T47D (cell line): Measurements from ENCODE around the gene BEGAIN.

Experiments
- DNase-seq, 2 experiments: peaks; one replicate each; pipeline versions ENCODE4 v3.0.0 to v3.0.0-alpha.2; 2011 to 2012; ENCODE audit warnings: low read depth in 1 of 2, low spot score in 1 of 2
- JUND ChIP-seq: IDR thresholded peaks from 2 replicates; pipeline ENCODE4 v1.6.1; 2012; ENCODE audit warnings: low read depth
- in situ Hi-C: cut with HindIII; loops from 2 replicates; pipeline ENCODE4 v1.10.0; 2016; ENCODE audit warnings: low sequenced_read_pairs, low pct_unique_long_range_greater_than_20kb

Gene BEGAIN

GRCh38 chr14:100610511-100611217 lies 23.4 kb upstream of the BEGAIN start:
- in situ Hi-C loops: no loop called here
- no peak for TF ChIP-seq JUND
- DNase-seq: no peak

GRCh38 chr14:100609941-100610391 lies 22.7 kb upstream of the BEGAIN start:
- in situ Hi-C loops: no loop called here
- TF ChIP-seq JUND: no peak
- DNase-seq: no peak

GRCh38 chr14:100609331-100609870 lies 22.2 kb upstream of the BEGAIN start:
- no peak for DNase-seq
- TF ChIP-seq JUND: no peak
- in situ Hi-C loops: no loop called here

- no peak for DNase-seq
- in situ Hi-C loops: no loop called here
- no peak for TF ChIP-seq JUND
These were observed 21.5 kb upstream of the BEGAIN start for GRCh38 chr14:100608586-100609330.

- no peak for TF ChIP-seq JUND
- in situ Hi-C loops: no loop called here
- DNase-seq: no peak
These were observed 20.8 kb upstream of the BEGAIN start for GRCh38 chr14:100608064-100608463.

- TF ChIP-seq JUND: no peak
- DNase-seq: no peak
- in situ Hi-C loops: no loop called here
These were observed 20.4 kb upstream of the BEGAIN start for GRCh38 chr14:100607611-100607956.

GRCh38 chr14:100606687-100607610 lies 19.7 kb upstream of the BEGAIN start:
- no peak for DNase-seq
- TF ChIP-seq JUND: no peak
- in situ Hi-C loops: no loop called here

- no peak for TF ChIP-seq JUND
- in situ Hi-C loops: no loop called here
- DNase-seq: no peak
These were observed 18.8 kb upstream of the BEGAIN start for GRCh38 chr14:100605706-100606686.

GRCh38 chr14:100605230-100605629 lies 18.0 kb upstream of the BEGAIN start:
- in situ Hi-C loops: no loop called here
- no peak for TF ChIP-seq JUND

GRCh38 chr14:100604709-100605108 lies 17.5 kb upstream of the BEGAIN start:
- in situ Hi-C loops: no loop called here
- TF ChIP-seq JUND: no peak
- DNase-seq: no peak

More at GRCh38 chr14:100605230-100605629, 18.0 kb upstream of the BEGAIN start:
- DNase-seq: no peak

- in situ Hi-C loops: no loop called here
- TF ChIP-seq JUND: no peak
- no peak for DNase-seq
These were observed 16.9 kb upstream of the BEGAIN start for GRCh38 chr14:100604121-100604501.
